ENCODE results near the gene NAALADL2. TPM values are rescaled to one million over a fixed set of nuclear protein-coding genes. Genes with fewer than 3 reads are reported as not detected.

Gene NAALADL2
- total and polyA plus RNA-seq, 2 donors (not counting 3 experiments of a cell fraction or from before 2014, with no cell fraction given): 1.1 to 4.0 TPM

DNA sequence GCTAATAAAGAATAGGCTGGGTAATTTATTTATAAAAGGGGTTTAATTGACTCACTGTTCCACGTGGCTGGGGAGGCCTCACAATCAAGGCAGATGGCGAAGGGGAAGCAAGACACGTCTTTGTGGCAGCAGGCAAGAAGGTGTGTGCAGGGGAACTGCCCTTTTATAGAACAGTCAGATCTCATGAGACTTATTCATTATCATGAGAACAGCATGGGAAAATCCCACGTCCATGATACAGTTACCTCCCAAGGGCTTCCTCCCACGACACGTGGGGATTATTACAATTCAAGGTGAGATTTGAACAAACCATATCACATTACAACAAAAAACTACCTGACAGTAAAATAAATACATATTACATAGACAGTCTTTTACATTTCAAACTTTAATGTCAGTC lies 414.9 kb downstream of the NAALADL2 start:
- Histone ChIP-seq H3K4me3 (replicated peaks in 1 of 3; ENCODE audit: insufficient read depth in 1 of 3, low read depth in 1 of 3, low read length in 3 of 3) (no peak overlapping the region), H3K27ac (ENCODE audit: insufficient read depth, low read depth, low read length) (no peak overlapping the region), H3K4me2 (ENCODE audit: insufficient read depth, low read length) (no peak overlapping the region), H4K20me1 (replicated peaks; ENCODE audit: control insufficient read depth, extremely low read depth, insufficient read depth, low read length) (no peaks in the 10 kb centered on the region), H3K9me1 (replicated peaks; ENCODE audit: control insufficient read depth, extremely low read depth, insufficient read depth, low read length) (no peaks in the 10 kb centered on the region), H3K36me3 (ENCODE audit: control insufficient read depth in 2 of 2, extremely low read depth in 1 of 2, insufficient read depth in 2 of 2, low read length in 2 of 2) (no peaks in the 10 kb centered on the region), H2AFZ (ENCODE audit: low read depth, low read length) (no peak overlapping the region), H3K4me1 (ENCODE audit: control insufficient read depth, extremely low read depth, insufficient read depth, low read length) (no peaks in the 10 kb centered on the region), H3K79me2 (ENCODE audit: control insufficient read depth, insufficient read depth, low read length) (no peaks in the 10 kb centered on the region), H3K27me3 (ENCODE audit: control insufficient read depth in 2 of 2, insufficient read depth in 2 of 2, low read length in 2 of 2) (no peaks in the 10 kb centered on the region), H3K9me3 (replicated peaks; ENCODE audit: control insufficient read depth, insufficient read depth, low read length) (no peaks in the 10 kb centered on the region), H3K9ac (replicated peaks; ENCODE audit: extremely low read depth, insufficient read depth, low read length) (no peak overlapping the region)
- no peak for TF ChIP-seq JUN (IDR thresholded peaks at IDR 0.05; ENCODE audit: borderline replicate concordance, insufficient read depth, insufficient read length, low read depth)
- TF ChIP-seq GATA2 (IDR thresholded peaks at IDR 0.05; ENCODE audit: insufficient read depth, insufficient read length, low read depth, low read length): no peak
- TF ChIP-seq EZH2 (IDR thresholded peaks at IDR 0.05; ENCODE audit: borderline replicate concordance, low read depth, low read length, severe bottlenecking): no peak
- TF ChIP-seq, protein P1, sequence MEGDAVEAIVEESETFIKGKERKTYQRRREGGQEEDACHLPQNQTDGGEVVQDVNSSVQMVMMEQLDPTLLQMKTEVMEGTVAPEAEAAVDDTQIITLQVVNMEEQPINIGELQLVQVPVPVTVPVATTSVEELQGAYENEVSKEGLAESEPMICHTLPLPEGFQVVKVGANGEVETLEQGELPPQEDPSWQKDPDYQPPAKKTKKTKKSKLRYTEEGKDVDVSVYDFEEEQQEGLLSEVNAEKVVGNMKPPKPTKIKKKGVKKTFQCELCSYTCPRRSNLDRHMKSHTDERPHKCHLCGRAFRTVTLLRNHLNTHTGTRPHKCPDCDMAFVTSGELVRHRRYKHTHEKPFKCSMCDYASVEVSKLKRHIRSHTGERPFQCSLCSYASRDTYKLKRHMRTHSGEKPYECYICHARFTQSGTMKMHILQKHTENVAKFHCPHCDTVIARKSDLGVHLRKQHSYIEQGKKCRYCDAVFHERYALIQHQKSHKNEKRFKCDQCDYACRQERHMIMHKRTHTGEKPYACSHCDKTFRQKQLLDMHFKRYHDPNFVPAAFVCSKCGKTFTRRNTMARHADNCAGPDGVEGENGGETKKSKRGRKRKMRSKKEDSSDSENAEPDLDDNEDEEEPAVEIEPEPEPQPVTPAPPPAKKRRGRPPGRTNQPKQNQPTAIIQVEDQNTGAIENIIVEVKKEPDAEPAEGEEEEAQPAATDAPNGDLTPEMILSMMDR (IDR thresholded peaks at IDR 0.05; ENCODE audit: extremely low read depth in 1 of 2, insufficient read depth in 1 of 2, low read depth in 1 of 2, low read length in 2 of 2): no peak
- no peak for TF ChIP-seq POLR2A (IDR thresholded peaks at IDR 0.05; ENCODE audit: low read depth, low read length)
- BruUV-seq (replicated peaks): no TSS peak
- FAIRE-seq (no peak), DNase-seq (ENCODE audit: low read depth, low spot score) (no peak)
- dilution Hi-C loops (cut with MboI; ENCODE audit: extremely low pct_ligation_motif_present, low sequenced_read_pairs) (no loop called here), intact Hi-C loops (cut with micrococcal nuclease) (no loop called here)
- ChIA-PET CTCF (interaction anchor here (3.1 kb wide), 1 partner anchor 11 kb away, joined by 10 read pairs; no protein-coding TSS in a partner anchor), POLR2A (no interaction called here)

All from endothelial cell of umbilical vein (primary cell).